ENCODE measurements around the gene CST3. TPM values are rescaled to one million over a fixed set of nuclear protein-coding genes. Genes with fewer than 3 reads are reported as not detected.

CST3 gene
- total RNA-seq, 1 donor, result 77.8 TPM

Other genes starting within 250 kb of the CST3 start
- 4.8 TPM for gene NAPB, start 216.5 kb downstream of the CST3 start, total RNA-seq
- gene CSTL1, start 198.3 kb downstream of the CST3 start, total RNA-seq, result not detected
- not detected for gene CST11, start 185.1 kb downstream of the CST3 start, total RNA-seq
- not detected for gene CST8, start 146.8 kb downstream of the CST3 start, total RNA-seq
- gene CST9L, start 69.5 kb downstream of the CST3 start, total RNA-seq, result not detected
- not detected for gene CST9, start 32.0 kb downstream of the CST3 start, total RNA-seq
- not detected for gene CST4, start 51.1 kb upstream of the CST3 start, total RNA-seq
- gene CST1, start 113.0 kb upstream of the CST3 start, total RNA-seq, result not detected
- not detected for gene CST2, start 188.8 kb upstream of the CST3 start, total RNA-seq
- gene CST5, start 241.8 kb upstream of the CST3 start, total RNA-seq, result not detected

Measured in hematopoietic multipotent progenitor cell (in vitro differentiated cells).